Fibroblast of the aortic adventitia (primary cell): Measurements from ENCODE around the gene MYCBPAP. TPM values are rescaled to one million over a fixed set of nuclear protein-coding genes. Genes with fewer than 3 reads are reported as not detected.

Experiments used
- DNase-seq: peaks from one replicate; pipeline ENCODE4 v3.0.0-alpha.2; 2010; ENCODE audit warnings: low read depth
- H3K4me3 ChIP-seq: 2 replicates; pipeline ENCODE4 v1.5.1; 2011; ENCODE audit warnings: low read depth, mild to moderate bottlenecking, control low read depth, low read length, moderate library complexity
- total RNA-seq: library from RNA; depleted of rRNA; stranded (reverse); fragments of >200 nt; gene quantifications from 2 replicates; pipeline ENCODE4 v1.2.3, GENCODE V29; 2012; ENCODE audit warnings: low replicate concordance
- TF ChIP-seq, protein P1 (sequence below): IDR thresholded peaks from 2 replicates; pipeline ENCODE4 v1.5.1; 2011; ENCODE audit warnings: mild to moderate bottlenecking, low read length, control low read depth, inconsistent platforms; ENCODE audit not compliant: insufficient read depth

The MYCBPAP gene
- total RNA-seq, 1 donor: 0.99 TPM

DNA sequence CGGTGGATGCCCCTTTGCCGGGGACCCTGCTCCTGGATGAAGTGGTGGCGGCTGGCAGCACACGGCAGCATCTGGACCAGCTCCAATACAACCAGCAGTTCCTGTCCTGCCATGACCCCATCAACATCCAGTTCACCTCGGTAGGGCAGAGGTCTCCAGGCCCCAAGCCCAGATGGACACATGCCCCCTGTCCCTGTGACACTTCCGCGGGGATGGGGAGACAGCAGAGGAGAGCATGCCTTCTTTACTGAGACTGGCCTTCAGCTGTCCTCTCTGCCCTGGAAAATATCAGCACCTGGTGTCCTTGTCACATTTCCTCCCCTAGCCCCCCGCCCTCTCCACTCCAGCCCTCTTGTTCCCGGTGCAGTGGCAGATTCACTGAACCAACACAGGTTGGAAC, 45.8 kb upstream of the MYCBPAP start:
- no peak for DNase-seq
- TF ChIP-seq, protein P1, sequence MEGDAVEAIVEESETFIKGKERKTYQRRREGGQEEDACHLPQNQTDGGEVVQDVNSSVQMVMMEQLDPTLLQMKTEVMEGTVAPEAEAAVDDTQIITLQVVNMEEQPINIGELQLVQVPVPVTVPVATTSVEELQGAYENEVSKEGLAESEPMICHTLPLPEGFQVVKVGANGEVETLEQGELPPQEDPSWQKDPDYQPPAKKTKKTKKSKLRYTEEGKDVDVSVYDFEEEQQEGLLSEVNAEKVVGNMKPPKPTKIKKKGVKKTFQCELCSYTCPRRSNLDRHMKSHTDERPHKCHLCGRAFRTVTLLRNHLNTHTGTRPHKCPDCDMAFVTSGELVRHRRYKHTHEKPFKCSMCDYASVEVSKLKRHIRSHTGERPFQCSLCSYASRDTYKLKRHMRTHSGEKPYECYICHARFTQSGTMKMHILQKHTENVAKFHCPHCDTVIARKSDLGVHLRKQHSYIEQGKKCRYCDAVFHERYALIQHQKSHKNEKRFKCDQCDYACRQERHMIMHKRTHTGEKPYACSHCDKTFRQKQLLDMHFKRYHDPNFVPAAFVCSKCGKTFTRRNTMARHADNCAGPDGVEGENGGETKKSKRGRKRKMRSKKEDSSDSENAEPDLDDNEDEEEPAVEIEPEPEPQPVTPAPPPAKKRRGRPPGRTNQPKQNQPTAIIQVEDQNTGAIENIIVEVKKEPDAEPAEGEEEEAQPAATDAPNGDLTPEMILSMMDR: no peak
- no peak overlapping the region for H3K4me3 ChIP-seq

DNA sequence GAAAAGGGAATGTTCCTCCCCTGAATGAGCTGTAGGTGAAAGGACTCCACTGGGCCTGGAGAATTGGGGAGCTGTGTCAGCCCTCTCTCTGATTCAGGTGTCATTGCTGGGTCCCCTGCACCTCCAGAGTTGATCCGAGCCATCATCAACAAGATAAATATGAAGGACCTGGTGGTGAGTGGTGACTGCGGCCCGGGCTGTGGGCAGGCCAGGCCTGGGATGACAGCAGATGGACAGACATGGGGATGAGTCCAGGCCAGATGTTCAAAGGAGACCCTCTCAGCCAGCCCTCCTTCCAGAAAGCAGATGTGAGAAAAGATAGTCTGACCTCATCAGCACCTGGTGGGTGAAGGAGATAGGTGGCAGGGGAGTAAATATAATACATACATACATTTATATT, 44.1 kb upstream of the MYCBPAP start:
- DNase-seq: no peak
- TF ChIP-seq, protein P1: no peak
- H3K4me3 ChIP-seq: no peak overlapping the region

DNA sequence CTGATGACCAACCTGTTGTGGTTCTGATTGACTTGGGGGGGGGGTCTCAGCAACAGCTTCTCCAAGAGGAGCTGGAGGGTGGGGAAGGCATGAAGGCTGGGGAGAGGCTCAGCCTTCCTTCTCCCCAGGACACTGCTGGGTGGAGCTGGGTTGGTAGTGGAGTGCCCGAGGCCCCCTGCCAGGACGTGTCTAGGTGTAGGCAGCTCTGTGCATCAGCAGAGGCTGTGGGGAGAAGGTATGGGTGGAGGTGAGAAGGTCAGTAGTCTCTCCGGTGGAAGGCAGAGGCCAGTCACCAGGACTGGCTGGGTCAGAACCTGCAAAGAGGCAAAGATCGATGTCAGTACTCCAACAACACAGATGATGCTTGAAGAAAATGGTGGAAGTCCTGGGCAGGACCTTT, 43.5 kb upstream of the MYCBPAP start:
- TF ChIP-seq, protein P1: no peak
- no peak overlapping the region for H3K4me3 ChIP-seq
- DNase-seq: no peak

DNA sequence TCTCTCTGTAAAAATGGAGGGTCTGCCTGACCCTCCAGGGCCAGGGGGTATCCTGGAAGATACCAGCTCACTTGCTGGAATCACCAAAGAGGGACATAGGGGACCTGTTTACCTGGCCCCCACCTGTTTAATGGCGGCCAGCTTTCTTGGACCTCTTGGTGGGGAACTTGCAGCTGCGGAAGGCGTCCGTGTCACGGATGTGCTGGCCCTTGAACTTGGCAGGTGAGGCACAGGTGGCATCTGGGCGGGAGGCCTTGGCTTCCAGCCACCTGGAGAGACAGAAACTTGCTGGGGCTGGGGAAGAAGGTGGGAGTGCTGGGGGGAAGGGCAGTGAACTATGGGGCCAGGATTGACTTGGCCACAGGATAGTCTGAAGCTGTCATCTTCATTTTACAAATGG, 43.1 kb upstream of the MYCBPAP start:
- TF ChIP-seq, protein P1: no peak
- no peak for DNase-seq

DNA sequence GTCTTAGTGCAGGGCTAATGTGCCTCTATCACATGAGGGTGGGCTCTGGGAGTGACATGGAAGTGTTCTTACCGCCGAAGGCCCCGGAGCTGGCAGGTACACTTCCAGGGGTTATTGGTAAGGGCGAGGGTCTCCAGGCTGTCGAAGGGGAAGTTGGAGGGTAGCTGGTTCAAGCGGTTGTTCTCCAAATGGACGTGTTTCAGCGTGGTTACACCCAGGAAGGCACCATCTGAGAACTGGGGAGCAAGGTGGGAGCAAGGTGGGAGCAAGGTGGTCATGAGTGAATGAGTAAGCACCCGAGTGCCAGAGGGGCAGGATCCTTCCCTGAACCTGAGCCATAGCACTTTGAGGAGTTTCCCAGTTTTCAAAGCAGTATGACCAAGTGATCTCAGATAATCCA, 42.6 kb upstream of the MYCBPAP start:
- TF ChIP-seq, protein P1: no peak
- no peak for DNase-seq
- no peak overlapping the region for H3K4me3 ChIP-seq

More for the DNA sequence above, 43.1 kb upstream of the MYCBPAP start:
- no peak overlapping the region for H3K4me3 ChIP-seq

DNA sequence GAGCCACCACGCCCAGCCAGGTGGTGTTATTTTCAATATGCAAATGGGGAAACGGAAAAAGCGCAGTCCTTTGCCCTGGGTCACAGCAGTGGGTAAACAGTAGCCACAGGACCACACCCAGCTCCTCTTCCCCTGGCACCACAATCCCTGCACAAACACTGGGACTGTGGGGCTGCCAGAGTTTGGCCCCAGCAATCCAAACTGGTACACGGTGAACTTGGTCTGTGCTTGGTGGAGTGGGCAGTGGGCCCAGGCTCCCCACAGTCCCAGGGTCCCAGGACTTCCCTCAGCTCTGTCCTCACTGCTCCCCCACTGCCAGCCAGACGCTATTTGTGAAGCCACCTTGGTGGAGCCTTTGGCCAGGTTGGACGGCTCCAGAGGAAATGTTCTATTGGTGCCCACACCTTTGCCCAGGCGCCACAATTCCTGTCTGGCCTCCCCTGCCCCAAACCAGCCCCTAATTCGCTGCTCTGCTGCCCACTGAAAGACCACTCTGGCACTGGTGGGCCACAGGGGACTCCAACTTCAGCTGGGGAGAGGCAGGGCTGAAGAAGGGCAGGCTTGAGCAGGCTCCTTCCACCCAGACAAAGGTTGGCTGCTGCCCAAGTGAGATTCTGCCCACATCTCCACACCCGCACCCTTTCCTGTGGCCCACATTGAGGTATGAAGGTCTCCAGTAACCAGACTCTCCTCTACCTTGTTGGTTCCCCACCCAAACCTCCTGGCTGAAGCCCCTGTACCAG, 41.7 kb upstream of the MYCBPAP start:
- no peak for DNase-seq
- no peak overlapping the region for H3K4me3 ChIP-seq
- TF ChIP-seq, protein P1: no peak
